GM12891 (cell line): ENCODE measurements around the gene ERLIN1.

ENCODE experiments used
- PAX5 ChIP-seq: IDR thresholded peaks from 2 replicates; pipeline ENCODE4 v1.6.1; 2011; ENCODE audit warnings: low read length, moderate library complexity, mild to moderate bottlenecking; ENCODE audit not compliant: insufficient read depth, severe bottlenecking
- POLR2A ChIP-seq: IDR thresholded peaks from 2 replicates; pipeline ENCODE4 v1.6.1; 2011; ENCODE audit warnings: low read depth, low read length, control low read depth
- POLR2AphosphoS5 ChIP-seq: IDR thresholded peaks from 2 replicates; pipeline ENCODE4 v1.6.1; 2011; ENCODE audit warnings: low read depth, low read length, control low read depth
- SPI1 ChIP-seq: IDR thresholded peaks from 2 replicates; pipeline ENCODE4 v1.6.1; 2011; ENCODE audit warnings: low read depth, low read length, control low read depth
- TAF1 ChIP-seq: IDR thresholded peaks from 2 replicates; pipeline ENCODE4 v1.6.1; 2011; ENCODE audit warnings: low read depth, low read length, control low read depth

DNA sequence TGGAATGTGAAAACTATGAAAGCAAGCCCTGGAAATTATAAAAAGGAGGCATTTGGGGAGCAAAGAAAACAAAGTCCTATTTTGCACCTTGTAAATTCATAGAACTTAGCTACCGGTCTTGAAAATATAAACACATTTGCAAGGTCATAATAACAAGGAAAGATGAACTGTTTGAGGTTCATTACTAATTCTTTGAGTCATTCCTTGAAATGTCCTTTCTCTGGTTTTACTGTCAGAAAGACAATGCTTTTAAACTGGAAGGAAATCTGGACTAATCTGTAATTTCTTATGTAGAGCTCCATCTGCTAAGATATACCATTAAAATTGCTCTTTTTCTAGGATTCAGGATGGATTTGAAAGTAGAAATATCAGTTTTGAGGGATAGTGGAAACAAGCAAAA is 1.4 kb downstream of the ERLIN1 start:
- TF ChIP-seq POLR2A: no peak
- TF ChIP-seq TAF1: no peak
- TF ChIP-seq POLR2AphosphoS5: no peak
- no peak for TF ChIP-seq PAX5
- no peak for TF ChIP-seq SPI1
